Mesenchymal stem cell (in vitro differentiated cells and primary cell): ENCODE results near the gene PSEN1.

ENCODE experiments used
- DNase-seq: peaks from one replicate; pipeline ENCODE4 v3.0.0-alpha.2; 2013
- H2AFZ ChIP-seq: one replicate; pipeline ENCODE4 v1.6.1; 2013; ENCODE audit warnings: low read depth, mild to moderate bottlenecking, control low read depth, inconsistent platforms, low read length, moderate library complexity
- H2AK5ac ChIP-seq: 2 replicates; pipeline ENCODE4 v1.6.1; 2013; ENCODE audit warnings: low read length, moderate library complexity, mild to moderate bottlenecking, inconsistent platforms; ENCODE audit not compliant: severe bottlenecking
- H2BK120ac ChIP-seq: one replicate; pipeline ENCODE4 v1.6.1; 2013; ENCODE audit warnings: low read depth, mild to moderate bottlenecking, inconsistent platforms, low read length, moderate library complexity
- H2BK12ac ChIP-seq, 2 experiments: one replicate each; pipeline ENCODE4 v1.6.1; 2013; ENCODE audit warnings: inconsistent platforms in 2 of 2, low read length in 2 of 2, mild to moderate bottlenecking in 2 of 2, moderate library complexity in 2 of 2, control low read depth in 1 of 2
- H2BK15ac ChIP-seq: one replicate; pipeline ENCODE4 v1.6.1; 2013; ENCODE audit warnings: mild to moderate bottlenecking, low read depth, inconsistent platforms; ENCODE audit not compliant: poor library complexity, severe bottlenecking
- H2BK5ac ChIP-seq: 2 replicates; pipeline ENCODE4 v1.6.1; 2013; ENCODE audit warnings: low read depth, mild to moderate bottlenecking, low read length, control low read depth, inconsistent platforms; ENCODE audit not compliant: poor library complexity, severe bottlenecking
- H3K14ac ChIP-seq, 2 experiments: one replicate each; pipeline ENCODE4 v1.6.1; 2013; ENCODE audit warnings: inconsistent platforms in 2 of 2, low read length in 2 of 2, control low read depth in 1 of 2, mild to moderate bottlenecking in 1 of 2, moderate library complexity in 1 of 2
- H3K18ac ChIP-seq, 2 experiments: one replicate each; pipeline ENCODE4 v1.6.1; 2013; ENCODE audit warnings: inconsistent platforms in 2 of 2, low read length in 2 of 2, control low read depth in 1 of 2, low read depth in 1 of 2, mild to moderate bottlenecking in 1 of 2
- H3K23ac ChIP-seq, 2 experiments: one replicate each; pipeline ENCODE4 v1.6.1; 2013; ENCODE audit warnings: inconsistent platforms in 2 of 2, low read length in 2 of 2, mild to moderate bottlenecking in 2 of 2, moderate library complexity in 2 of 2, control low read depth in 1 of 2
- H3K27ac ChIP-seq: 2 replicates; pipeline ENCODE4 v1.5.1; 2013; ENCODE audit warnings: mild to moderate bottlenecking, moderate library complexity, low read length, control low read depth, inconsistent platforms; ENCODE audit not compliant: poor library complexity, severe bottlenecking
- H3K27me3 ChIP-seq, 2 experiments: 2 replicates each; pipeline versions ENCODE4 v1.6.1 to v1.7.0; 2013; ENCODE audit warnings: low read length in 2 of 2, mild to moderate bottlenecking in 2 of 2, moderate library complexity in 2 of 2, control low read depth in 1 of 2, inconsistent platforms in 1 of 2; ENCODE audit not compliant: control insufficient read depth in 1 of 2, insufficient read depth in 1 of 2
- H3K36me3 ChIP-seq, 2 experiments: 2 replicates each; pipeline versions ENCODE4 v1.6.1 to v1.7.0; 2013; ENCODE audit warnings: low read length in 2 of 2, control low read depth in 1 of 2, inconsistent platforms in 1 of 2, low read depth in 1 of 2, mild to moderate bottlenecking in 1 of 2; ENCODE audit not compliant: insufficient read depth in 2 of 2, control insufficient read depth in 1 of 2
- H3K4ac ChIP-seq, 2 experiments: one replicate each; pipeline ENCODE4 v1.6.1; 2013; ENCODE audit warnings: inconsistent platforms in 2 of 2, low read length in 2 of 2, mild to moderate bottlenecking in 2 of 2, moderate library complexity in 2 of 2, control low read depth in 1 of 2, low read depth in 1 of 2
- H3K4me1 ChIP-seq: 2 replicates; pipeline ENCODE4 v1.6.1; 2013; ENCODE audit warnings: low read depth, low read length, control low read depth; ENCODE audit not compliant: control insufficient read depth, insufficient read depth
- H3K4me2 ChIP-seq: 2 replicates; pipeline ENCODE4 v1.6.1; 2013; ENCODE audit warnings: low read length, mild to moderate bottlenecking, inconsistent platforms; ENCODE audit not compliant: poor library complexity, severe bottlenecking
- H3K4me3 ChIP-seq, 2 experiments: 2 replicates each; pipeline versions ENCODE4 v1.5.1 to v1.7.0; 2013; ENCODE audit warnings: low read length in 2 of 2, mild to moderate bottlenecking in 2 of 2, control low read depth in 1 of 2, low read depth in 1 of 2; ENCODE audit not compliant: insufficient read depth in 1 of 2
- H3K79me1 ChIP-seq: replicated peaks from 2 replicates; pipeline ENCODE4 v1.6.1; 2013; ENCODE audit warnings: mild to moderate bottlenecking, control low read depth, low read length, inconsistent platforms; ENCODE audit not compliant: poor library complexity, severe bottlenecking
- H3K9ac ChIP-seq: 2 replicates; pipeline ENCODE4 v1.7.0; 2013; ENCODE audit warnings: mild to moderate bottlenecking, low read length, moderate library complexity
- H3K9me3 ChIP-seq: 2 replicates; pipeline ENCODE4 v1.7.0; 2013; ENCODE audit warnings: mild to moderate bottlenecking, low read length; ENCODE audit not compliant: control insufficient read depth
- H4K8ac ChIP-seq: one replicate; pipeline ENCODE4 v1.6.1; 2013; ENCODE audit warnings: inconsistent platforms, mild to moderate bottlenecking, low read length, moderate library complexity
- H4K91ac ChIP-seq: one replicate; pipeline ENCODE4 v1.6.1; 2013; ENCODE audit warnings: mild to moderate bottlenecking, low read length, inconsistent platforms
- WGBS: methylation state at CpG from one replicate; pipeline ENCODE4 v1.1.7; 2013; ENCODE audit warnings: mixed read lengths; 5-methylcytosine and 5-hydroxymethylcytosine counted together

The PSEN1 gene

DNA sequence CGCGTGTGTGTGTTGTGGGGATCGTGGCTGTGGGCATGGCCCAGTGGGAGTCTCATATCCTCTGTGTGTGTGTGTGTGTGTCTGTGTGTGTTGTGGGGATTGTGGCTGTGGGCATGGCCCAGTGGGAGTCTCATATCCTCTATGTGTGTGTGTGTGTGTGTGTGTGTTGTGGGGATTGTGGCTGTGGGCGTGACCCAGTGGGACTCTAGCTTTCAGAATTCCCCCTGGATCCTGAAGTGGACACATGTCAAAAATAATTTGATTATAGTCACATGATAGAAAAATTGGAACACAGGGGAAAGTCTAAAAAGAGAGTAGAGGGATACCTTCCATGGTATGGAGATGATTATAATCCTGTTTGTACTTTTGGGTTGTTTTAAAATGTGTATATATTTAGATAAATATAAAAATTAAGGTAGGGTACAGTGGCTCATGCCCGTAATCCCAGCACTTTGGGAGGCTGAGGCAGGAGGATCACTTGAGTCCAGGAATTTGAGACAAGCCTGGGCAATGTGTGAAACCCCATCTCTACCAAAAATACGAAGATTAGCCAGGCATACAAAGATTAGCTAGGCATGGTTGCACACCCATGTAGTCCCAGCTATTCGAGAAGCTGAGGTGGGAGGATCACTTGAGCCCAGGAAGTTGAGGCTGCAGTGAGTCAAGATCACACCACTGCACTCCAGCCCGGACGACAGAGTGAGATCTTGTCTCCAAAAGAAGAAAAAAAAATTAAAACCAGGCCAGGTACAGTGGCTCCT, 112.0 kb downstream of the PSEN1 start:
- no peaks in the 10 kb centered on the region for H3K9me3 ChIP-seq
- H3K4me1 ChIP-seq = peaks cover 45% of the 10 kb centered on the region
- no peak overlapping the region for H2AFZ ChIP-seq
- H3K9ac ChIP-seq = peak overlapping the region; percentile 77
- peaks cover 0 to 52% of the 10 kb centered on the region in 2 experiments for H3K36me3 ChIP-seq
- peaks cover 0 to 2% of the 10 kb centered on the region in 2 experiments for H3K27me3 ChIP-seq
- no peak overlapping the region for H3K23ac ChIP-seq
- H2BK120ac ChIP-seq = no peak overlapping the region
- WGBS = 77% methylated on average over 9 of the region's 9 CpGs
- H3K4ac ChIP-seq = no peak overlapping the region
- H4K91ac ChIP-seq = no peak overlapping the region
- H3K79me1 ChIP-seq = peaks cover 17% of the 10 kb centered on the region
- no peak overlapping the region for H2BK12ac ChIP-seq
- H3K14ac ChIP-seq = peak overlapping the region in 1 of 2 experiments; percentile 50
- no peak overlapping the region for H2BK5ac ChIP-seq
- no peak overlapping the region for H2BK15ac ChIP-seq
- H3K4me3 ChIP-seq = no peak overlapping the region
- no peak overlapping the region for H3K18ac ChIP-seq
- DNase-seq = no peak
- peak overlapping the region; percentile 50 for H3K27ac ChIP-seq
- H4K8ac ChIP-seq = no peak overlapping the region
- H3K4me2 ChIP-seq = no peak overlapping the region
- no peak overlapping the region for H2AK5ac ChIP-seq

GRCh38 chr14:73249108-73249507, 112.8 kb downstream of the PSEN1 start:
- DNase-seq = no peak
- H3K9me3 ChIP-seq = no peaks in the 10 kb centered on the region
- WGBS = 100% methylated on average over 1 of the region's 1 CpG
- peaks cover 15% of the 10 kb centered on the region for H3K79me1 ChIP-seq
- H4K8ac ChIP-seq = no peak overlapping the region
- no peak overlapping the region for H4K91ac ChIP-seq
- no peak overlapping the region for H3K23ac ChIP-seq
- H3K27ac ChIP-seq = peak overlapping the region; percentile 50
- no peak overlapping the region for H2BK12ac ChIP-seq
- peak overlapping the region; percentile 77 for H3K9ac ChIP-seq
- H3K4me3 ChIP-seq = no peak overlapping the region
- H3K4ac ChIP-seq = no peak overlapping the region
- H3K36me3 ChIP-seq = peaks cover 0 to 60% of the 10 kb centered on the region in 2 experiments
- no peak overlapping the region for H2BK5ac ChIP-seq
- peaks cover 49% of the 10 kb centered on the region for H3K4me1 ChIP-seq
- H3K14ac ChIP-seq = no peak overlapping the region
- H2BK120ac ChIP-seq = no peak overlapping the region
- peaks cover 0 to 2% of the 10 kb centered on the region in 2 experiments for H3K27me3 ChIP-seq
- H2AFZ ChIP-seq = no peak overlapping the region
- no peak overlapping the region for H3K4me2 ChIP-seq
- H3K18ac ChIP-seq = no peak overlapping the region
- no peak overlapping the region for H2AK5ac ChIP-seq
- H2BK15ac ChIP-seq = no peak overlapping the region

GRCh38 chr14:73249564-73250316, 113.4 kb downstream of the PSEN1 start:
- Histone ChIP-seq H3K27me3 (peaks cover 0 to 2% of the 10 kb centered on the region in 2 experiments), H3K14ac (no peak overlapping the region), H2BK5ac (no peak overlapping the region), H2BK120ac (no peak overlapping the region), H3K4ac (no peak overlapping the region), H2BK15ac (no peak overlapping the region), H3K79me1 (peaks cover 9% of the 10 kb centered on the region), H2BK12ac (no peak overlapping the region), H3K36me3 (peaks cover 0 to 63% of the 10 kb centered on the region in 2 experiments), H3K4me2 (no peak overlapping the region), H3K23ac (no peak overlapping the region), H3K27ac (no peak overlapping the region), H3K18ac (no peak overlapping the region), H2AK5ac (no peak overlapping the region), H4K8ac (no peak overlapping the region), H3K4me1 (peaks cover 47% of the 10 kb centered on the region), H3K4me3 (no peak overlapping the region), H3K9me3 (no peaks in the 10 kb centered on the region), H2AFZ (no peak overlapping the region), H4K91ac (no peak overlapping the region), H3K9ac (no peak overlapping the region)
- DNase-seq = no peak
- 85% methylated on average over 9 of the region's 13 CpGs for WGBS

DNA sequence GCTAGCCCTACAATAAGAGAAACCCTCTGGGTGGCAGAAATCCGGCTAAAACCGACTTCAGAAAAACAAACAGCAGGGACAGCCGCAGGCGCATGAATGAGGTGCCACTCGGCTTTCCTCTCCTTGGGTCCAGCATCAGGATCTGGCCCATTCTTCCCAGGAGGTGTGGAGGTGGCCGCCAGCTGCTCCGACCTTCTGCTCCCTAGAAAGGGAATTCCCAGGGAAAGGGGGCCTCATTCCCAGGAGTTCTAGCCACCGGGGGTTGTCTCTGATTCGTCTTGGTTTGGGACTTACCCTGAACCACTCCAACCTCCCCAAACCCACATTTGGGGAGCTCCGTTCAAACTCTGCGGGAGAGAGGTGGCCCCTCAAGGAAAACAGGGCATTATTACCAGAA, 114.0 kb downstream of the PSEN1 start:
- H3K79me1 ChIP-seq = peaks cover 9% of the 10 kb centered on the region
- H2BK5ac ChIP-seq = no peak overlapping the region
- H3K36me3 ChIP-seq = peaks cover 3 to 63% of the 10 kb centered on the region in 2 experiments
- no peak for DNase-seq
- no peak overlapping the region for H2BK120ac ChIP-seq
- no peak overlapping the region for H3K9ac ChIP-seq
- H3K27ac ChIP-seq = no peak overlapping the region
- no peak overlapping the region for H2BK12ac ChIP-seq
- no peak overlapping the region for H3K23ac ChIP-seq
- no peak overlapping the region for H2AFZ ChIP-seq
- no peak overlapping the region for H3K18ac ChIP-seq
- H3K14ac ChIP-seq = no peak overlapping the region
- H2BK15ac ChIP-seq = no peak overlapping the region
- 90% methylated on average over 11 of the region's 11 CpGs for WGBS
- H2AK5ac ChIP-seq = no peak overlapping the region
- no peak overlapping the region for H3K4me3 ChIP-seq
- H3K4ac ChIP-seq = no peak overlapping the region
- H3K27me3 ChIP-seq = no peaks in the 10 kb centered on the region
- no peak overlapping the region for H4K91ac ChIP-seq
- H3K4me1 ChIP-seq = peaks cover 41% of the 10 kb centered on the region
- no peak overlapping the region for H3K4me2 ChIP-seq
- no peaks in the 10 kb centered on the region for H3K9me3 ChIP-seq
- H4K8ac ChIP-seq = no peak overlapping the region
